IMR-90 (cell line): ENCODE results near the gene VPREB3.

Source experiments
- BHLHE40 ChIP-seq: fragments of 150-350 bp; IDR thresholded peaks from 2 replicates; pipeline ENCODE4 v1.6.1; 2016; ENCODE audit warnings: mild to moderate bottlenecking, low read depth, low read length
- CEBPB ChIP-seq: IDR thresholded peaks from 2 replicates; pipeline ENCODE4 v1.6.1; 2012; ENCODE audit warnings: low read depth, low read length, improper control_type of control experiment
- CTCF ChIP-seq: conservative IDR thresholded peaks from 2 replicates; pipeline ENCODE4 v1.5.1; 2012; ENCODE audit warnings: mild to moderate bottlenecking, low read depth, low read length, improper control_type of control experiment
- ELK1 ChIP-seq: fragments of 150-350 bp; IDR thresholded peaks from 2 replicates; pipeline ENCODE4 v1.6.1; 2016; ENCODE audit warnings: low read depth, mild to moderate bottlenecking, low read length, moderate library complexity, borderline replicate concordance
- FOS ChIP-seq: fragments of 150-350 bp; IDR thresholded peaks from 2 replicates; pipeline ENCODE4 v1.6.1; 2016; ENCODE audit warnings: low read depth, low read length
- MAFK ChIP-seq: IDR thresholded peaks from 2 replicates; pipeline ENCODE4 v1.6.1; 2012; ENCODE audit warnings: low read depth, low read length, improper control_type of control experiment
- POLR2A ChIP-seq: IDR thresholded peaks from 2 replicates; pipeline ENCODE4 v1.6.1; 2012; ENCODE audit warnings: mild to moderate bottlenecking, low read depth, low read length
- RAD21 ChIP-seq: IDR thresholded peaks from 2 replicates; pipeline ENCODE4 v1.6.1; 2012; ENCODE audit warnings: low read length, improper control_type of control experiment
- RCOR1 ChIP-seq: IDR thresholded peaks from 2 replicates; pipeline ENCODE4 v1.6.1; 2012; ENCODE audit warnings: mild to moderate bottlenecking, low read length, improper control_type of control experiment; ENCODE audit not compliant: insufficient replicate concordance
- SMC3 ChIP-seq: fragments of 150-350 bp; IDR thresholded peaks from 2 replicates; pipeline ENCODE4 v1.6.1; 2016; ENCODE audit warnings: low read depth, mild to moderate bottlenecking, antibody characterized with exemption, low read length, moderate library complexity

GRCh38 chr22:23759566-23759965 lies 5.3 kb upstream of the VPREB3 start:
- TF ChIP-seq RAD21 (no peak), CTCF (no peak), POLR2A (no peak), BHLHE40 (no peak), CEBPB (no peak), RCOR1 (no peak), MAFK (no peak), ELK1 (no peak), FOS (no peak), SMC3 (no peak)
